Glutamatergic neuron (in vitro differentiated cells): Measurements from ENCODE around the gene CELF2. TPM values are rescaled to one million over a fixed set of nuclear protein-coding genes. Genes with fewer than 3 reads are reported as not detected.

ENCODE experiments used
- DNase-seq: peaks from one replicate; pipeline ENCODE4 v3.0.0; 2022
- H3K27ac Mint-ChIP-seq: one replicate; pipeline ENCODE4 v1.8.0; 2020; ENCODE audit warnings: mild to moderate bottlenecking, mixed read lengths, inconsistent platforms; ENCODE audit not compliant: unreplicated experiment
- H3K27me3 Mint-ChIP-seq: one replicate; pipeline ENCODE4 v1.8.0; 2020; ENCODE audit warnings: mild to moderate bottlenecking, moderate library complexity, mixed read lengths, inconsistent platforms; ENCODE audit not compliant: unreplicated experiment
- H3K36me3 Mint-ChIP-seq: one replicate; pipeline ENCODE4 v1.8.0; 2020; ENCODE audit warnings: mild to moderate bottlenecking, mixed read lengths, inconsistent platforms; ENCODE audit not compliant: unreplicated experiment
- H3K4me1 Mint-ChIP-seq: one replicate; pipeline ENCODE4 v1.8.0; 2020; ENCODE audit warnings: mild to moderate bottlenecking, low read depth, mixed read lengths, inconsistent platforms; ENCODE audit not compliant: unreplicated experiment
- H3K4me3 Mint-ChIP-seq: one replicate; pipeline ENCODE4 v1.8.0; 2020; ENCODE audit warnings: mild to moderate bottlenecking, mixed read lengths, inconsistent platforms; ENCODE audit not compliant: unreplicated experiment
- H3K9me3 Mint-ChIP-seq: one replicate; pipeline ENCODE4 v1.8.0; 2020; ENCODE audit warnings: mild to moderate bottlenecking, moderate library complexity, mixed read lengths, inconsistent platforms; ENCODE audit not compliant: unreplicated experiment
- CTCF ChIP-seq: fragments of 200-600 bp; sonication (generic); IDR thresholded peaks from one replicate; pipeline ENCODE4 v1.5.0; 2021; ENCODE audit not compliant: partially characterized antibody, unreplicated experiment
- total RNA-seq: library from RNA; stranded (reverse); fragmentation: NEBNext Ultra II Directional; extraction: Animal tissue kit (Norgen Biotek cat#: 25700); gene quantifications from one replicate; pipeline ENCODE4 v1.2.1, GENCODE V29; 2021; ENCODE audit not compliant: unreplicated experiment

The CELF2 gene
- total RNA-seq, 1 donor from 2014 or later, result 47.4 TPM

GRCh38 chr10:11020548-11020942, 2.9 kb downstream of the CELF2 start:
- DNase-seq, result no peak
- Mint-ChIP-seq H3K4me1 (peaks cover 21% of the 10 kb centered on the region), H3K9me3 (peaks cover 3% of the 10 kb centered on the region), H3K36me3 (no peaks in the 10 kb centered on the region), H3K27ac (no peak overlapping the region), H3K4me3 (peak overlapping the region; percentile 88), H3K27me3 (peaks cover 5% of the 10 kb centered on the region)
- TF ChIP-seq CTCF, result no peak

GRCh38 chr10:11022213-11022612, 4.5 kb downstream of the CELF2 start:
- H3K4me1 Mint-ChIP-seq, result peaks cover 21% of the 10 kb centered on the region
- H3K27me3 Mint-ChIP-seq, result peaks cover 5% of the 10 kb centered on the region
- no peak overlapping the region for H3K27ac Mint-ChIP-seq
- TF ChIP-seq CTCF, result no peak
- H3K9me3 Mint-ChIP-seq, result peaks cover 3% of the 10 kb centered on the region
- H3K4me3 Mint-ChIP-seq, result peak overlapping the region; percentile 0
- no peak for DNase-seq
- no peaks in the 10 kb centered on the region for H3K36me3 Mint-ChIP-seq

DNA sequence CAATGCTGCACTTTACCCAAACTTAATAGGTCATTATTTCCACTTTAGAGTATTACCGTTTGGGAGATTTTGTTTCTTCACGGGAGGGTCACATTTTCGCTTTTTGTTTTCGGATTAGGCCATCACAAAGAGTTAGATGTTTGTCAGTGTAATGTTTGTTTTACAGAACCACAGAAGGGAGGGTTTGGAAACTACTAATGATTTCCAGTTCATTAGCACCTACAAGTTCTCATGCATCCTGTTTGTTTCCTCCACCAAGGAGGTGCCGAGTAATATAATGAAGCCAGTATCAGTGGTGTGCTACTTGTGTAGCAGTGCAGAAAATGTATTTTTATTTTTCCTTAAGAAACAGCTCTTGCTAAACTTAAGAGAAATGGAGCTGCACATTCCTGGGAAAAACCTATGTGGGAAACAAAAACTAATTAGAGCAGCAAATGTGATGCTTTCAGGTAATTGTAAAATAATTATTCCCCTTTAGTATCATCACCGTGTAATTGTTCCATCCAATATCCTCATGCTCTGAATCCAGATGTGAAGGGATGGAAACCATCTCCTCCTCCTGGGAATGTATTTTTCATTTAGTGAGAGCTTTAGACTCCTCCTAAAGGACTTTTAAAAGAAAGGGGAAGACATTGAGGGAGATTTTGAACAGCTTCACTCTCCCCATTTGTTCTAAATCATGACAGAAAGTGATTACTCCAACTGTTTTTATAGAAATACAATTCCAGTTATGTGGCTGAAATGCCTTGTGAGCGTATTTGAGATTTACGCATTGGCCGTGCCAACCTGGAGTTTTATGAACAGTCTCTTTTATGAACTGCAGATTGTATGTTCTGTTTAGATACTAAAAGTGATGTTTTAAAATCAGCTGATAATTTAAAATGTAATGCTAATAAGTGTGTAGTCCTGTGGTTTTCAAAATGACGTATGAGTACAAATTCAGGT, 5.6 kb downstream of the CELF2 start:
- no peak for TF ChIP-seq CTCF
- Mint-ChIP-seq H3K4me1 (peaks cover 25% of the 10 kb centered on the region), H3K27me3 (peaks cover 5% of the 10 kb centered on the region), H3K9me3 (peaks cover 3% of the 10 kb centered on the region), H3K4me3 (no peak overlapping the region), H3K27ac (no peak overlapping the region), H3K36me3 (no peaks in the 10 kb centered on the region)
- DNase-seq, result no peak

DNA sequence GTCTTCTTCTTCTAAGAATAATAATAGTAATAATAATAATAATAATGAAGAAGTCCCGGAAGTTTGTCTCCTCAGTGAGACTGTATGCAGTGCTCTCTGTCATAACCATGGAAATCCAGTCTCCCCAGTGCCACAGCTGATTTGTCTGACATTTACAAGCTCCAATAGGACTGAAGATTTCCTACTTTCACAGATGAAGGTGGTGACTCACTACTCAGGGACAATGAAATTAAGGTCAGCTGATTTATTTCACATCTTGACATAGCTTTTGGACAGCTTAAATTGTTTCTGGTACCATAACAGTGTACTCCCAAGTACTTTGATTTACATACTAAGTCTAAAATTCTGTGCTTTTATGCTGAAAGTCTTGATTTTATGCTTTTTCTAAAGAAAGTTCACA, 6.9 kb downstream of the CELF2 start:
- Mint-ChIP-seq H3K27me3 (no peaks in the 10 kb centered on the region), H3K9me3 (peaks cover 1% of the 10 kb centered on the region), H3K4me1 (peaks cover 26% of the 10 kb centered on the region)

More for the DNA sequence above, 6.9 kb downstream of the CELF2 start:
- Mint-ChIP-seq H3K27ac (no peak overlapping the region), H3K36me3 (no peaks in the 10 kb centered on the region), H3K4me3 (no peak overlapping the region)
- DNase-seq, result no peak
- no peak for TF ChIP-seq CTCF
